Vagina (tissue), 2 donors: Measurements from ENCODE around the gene GIPC2. TPM values are rescaled to one million over a fixed set of nuclear protein-coding genes. Genes with fewer than 3 reads are reported as not detected.

Experiments used
- DNase-seq, 2 donors: peaks; one replicate each; pipeline ENCODE4 v3.0.0-alpha.2; 2017; ENCODE audit errors: extremely low spot score in 2 of 2
- H3K27ac ChIP-seq: fragments of 200-600 bp; sonication (generic); one replicate; pipeline ENCODE4 v1.5.1; 2019
- H3K27me3 ChIP-seq: fragments of 200-600 bp; sonication (generic); one replicate; pipeline ENCODE4 v1.5.1; 2019
- H3K36me3 ChIP-seq, 2 donors: fragments of 200-600 bp; sonication (generic); one replicate each; pipeline ENCODE4 v1.5.1; 2017 to 2019
- H3K4me1 ChIP-seq: fragments of 200-600 bp; sonication (generic); one replicate; pipeline ENCODE4 v1.5.1; 2019
- H3K4me3 ChIP-seq, 2 donors: fragments of 200-600 bp; sonication (generic); 1 replicate in 1 of 2; 2 replicates in 1 of 2; pipeline ENCODE4 v1.5.1; 2016 to 2019
- H3K9me3 ChIP-seq: fragments of 200-600 bp; sonication (generic); one replicate; pipeline ENCODE4 v1.5.1; 2019
- POLR2A ChIP-seq, 2 donors: fragments of 450-650 bp; IDR thresholded peaks; one replicate each; pipeline ENCODE4 v1.6.1; 2017; ENCODE audit warnings: antibody characterized with exemption in 2 of 2, mild to moderate bottlenecking in 2 of 2, moderate library complexity in 2 of 2
- POLR2AphosphoS5 ChIP-seq, 2 donors: sonication (generic); formaldehyde crosslinking; IDR thresholded peaks; one replicate each; pipeline ENCODE4 v1.9.0; 2017; ENCODE audit warnings: antibody characterized with exemption in 2 of 2, mild to moderate bottlenecking in 2 of 2, low read depth in 1 of 2; ENCODE audit not compliant: insufficient read depth in 1 of 2
- intact Hi-C: fragments of 100-400 bp; cut with DNase I; formaldehyde crosslinking; loops from one replicate; pipeline ENCODE4 v1.15.1; 2023
- total RNA-seq: library from RNA; depleted of rRNA; stranded (reverse); fragments of >200 nt; gene quantifications from one replicate; pipeline ENCODE4 v1.2.3, GENCODE V29; 2016
- TF ChIP-seq, protein P1 (sequence below), 3 experiments: fragments of 450-650 bp in 2 of 3; fragments of 200-600 bp in 1 of 3; sonication (generic) in 1 of 3; IDR thresholded peaks; one replicate each; pipeline ENCODE4 v1.5.1; 2017 to 2019; ENCODE audit warnings: antibody characterized with exemption in 3 of 3, mild to moderate bottlenecking in 2 of 3, moderate library complexity in 2 of 3

The GIPC2 gene
- total RNA-seq, 1 donor from 2014 or later = 2.7 TPM

DNA sequence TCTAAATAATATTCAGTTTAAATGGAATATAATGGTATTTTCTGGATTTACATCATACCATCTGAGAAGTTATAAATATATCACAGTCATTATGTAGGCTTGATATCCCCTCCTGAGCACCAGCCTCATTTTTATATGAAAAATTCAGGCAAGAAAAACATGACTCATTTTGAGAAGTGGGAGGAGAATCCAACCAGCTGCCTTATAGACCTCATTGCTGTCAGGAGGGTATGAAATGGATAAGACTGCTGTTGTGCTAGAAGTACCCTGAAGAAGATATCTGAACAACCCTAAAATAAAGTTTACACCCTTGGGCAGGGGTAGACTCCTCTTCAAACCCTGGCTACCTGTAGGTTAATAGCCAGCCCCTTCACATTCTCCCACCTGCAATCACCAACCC lies 8.8 kb downstream of the GIPC2 start:
- intact Hi-C loops = no loop called here
- H3K27me3 ChIP-seq = no peaks in the 10 kb centered on the region
- no peak overlapping the region for H3K27ac ChIP-seq
- no peak for DNase-seq
- no peaks in the 10 kb centered on the region for H3K9me3 ChIP-seq
- no peaks in the 10 kb centered on the region for H3K4me1 ChIP-seq
- TF ChIP-seq, protein P1, sequence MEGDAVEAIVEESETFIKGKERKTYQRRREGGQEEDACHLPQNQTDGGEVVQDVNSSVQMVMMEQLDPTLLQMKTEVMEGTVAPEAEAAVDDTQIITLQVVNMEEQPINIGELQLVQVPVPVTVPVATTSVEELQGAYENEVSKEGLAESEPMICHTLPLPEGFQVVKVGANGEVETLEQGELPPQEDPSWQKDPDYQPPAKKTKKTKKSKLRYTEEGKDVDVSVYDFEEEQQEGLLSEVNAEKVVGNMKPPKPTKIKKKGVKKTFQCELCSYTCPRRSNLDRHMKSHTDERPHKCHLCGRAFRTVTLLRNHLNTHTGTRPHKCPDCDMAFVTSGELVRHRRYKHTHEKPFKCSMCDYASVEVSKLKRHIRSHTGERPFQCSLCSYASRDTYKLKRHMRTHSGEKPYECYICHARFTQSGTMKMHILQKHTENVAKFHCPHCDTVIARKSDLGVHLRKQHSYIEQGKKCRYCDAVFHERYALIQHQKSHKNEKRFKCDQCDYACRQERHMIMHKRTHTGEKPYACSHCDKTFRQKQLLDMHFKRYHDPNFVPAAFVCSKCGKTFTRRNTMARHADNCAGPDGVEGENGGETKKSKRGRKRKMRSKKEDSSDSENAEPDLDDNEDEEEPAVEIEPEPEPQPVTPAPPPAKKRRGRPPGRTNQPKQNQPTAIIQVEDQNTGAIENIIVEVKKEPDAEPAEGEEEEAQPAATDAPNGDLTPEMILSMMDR (IDR thresholded peaks at IDR 0.05) = no peak
- TF ChIP-seq POLR2AphosphoS5 (IDR thresholded peaks at IDR 0.05; ENCODE audit: insufficient read depth in 1 of 2, low read depth in 1 of 2) (no peak), POLR2A (IDR thresholded peaks at IDR 0.05) (no peak)
- no peak overlapping the region for H3K4me3 ChIP-seq
- no peaks in the 10 kb centered on the region for H3K36me3 ChIP-seq

GRCh38 chr1:78054972-78055371 lies 9.2 kb downstream of the GIPC2 start:
- Histone ChIP-seq H3K27ac (no peak overlapping the region), H3K4me3 (no peak overlapping the region), H3K27me3 (no peaks in the 10 kb centered on the region), H3K9me3 (no peaks in the 10 kb centered on the region), H3K36me3 (no peaks in the 10 kb centered on the region), H3K4me1 (no peaks in the 10 kb centered on the region)
- TF ChIP-seq, protein P1 (IDR thresholded peaks at IDR 0.05) = no peak
- no peak for TF ChIP-seq POLR2A (IDR thresholded peaks at IDR 0.05)
- no peak for TF ChIP-seq POLR2AphosphoS5 (IDR thresholded peaks at IDR 0.05; ENCODE audit: insufficient read depth in 1 of 2, low read depth in 1 of 2)
- intact Hi-C loops = no loop called here
- DNase-seq = no peak

GRCh38 chr1:78055565-78056132 lies 9.9 kb downstream of the GIPC2 start:
- no peaks in the 10 kb centered on the region for H3K9me3 ChIP-seq
- DNase-seq = no peak
- TF ChIP-seq POLR2AphosphoS5 (IDR thresholded peaks at IDR 0.05; ENCODE audit: insufficient read depth in 1 of 2, low read depth in 1 of 2) (no peak), POLR2A (IDR thresholded peaks at IDR 0.05) (no peak)
- TF ChIP-seq, protein P1 (IDR thresholded peaks at IDR 0.05) = no peak
- H3K27ac ChIP-seq = no peak overlapping the region
- H3K27me3 ChIP-seq = no peaks in the 10 kb centered on the region
- H3K4me1 ChIP-seq = no peaks in the 10 kb centered on the region
- intact Hi-C loops = no loop called here
- no peak overlapping the region for H3K4me3 ChIP-seq
- no peaks in the 10 kb centered on the region for H3K36me3 ChIP-seq

DNA sequence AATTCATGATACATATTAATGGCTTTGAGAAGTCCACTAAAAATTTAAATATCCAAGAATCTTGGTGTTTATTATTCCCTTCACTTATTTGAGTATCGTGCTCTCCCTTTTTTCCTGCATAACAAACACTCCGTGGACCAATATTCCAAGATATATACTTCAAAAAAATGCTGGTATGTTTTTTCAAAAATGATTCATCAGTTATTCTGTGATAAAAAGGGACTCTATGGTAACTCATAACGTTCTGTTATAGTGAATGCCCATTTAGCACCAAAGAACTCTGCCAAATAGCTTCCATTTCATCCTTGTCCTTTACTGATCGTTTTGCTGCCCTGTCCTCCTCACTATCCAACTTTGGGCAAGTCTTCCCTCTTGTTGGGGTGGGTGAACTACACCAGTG lies 12.9 kb downstream of the GIPC2 start:
- Histone ChIP-seq H3K27ac (no peak overlapping the region), H3K9me3 (no peaks in the 10 kb centered on the region), H3K27me3 (no peaks in the 10 kb centered on the region), H3K4me3 (no peak overlapping the region), H3K4me1 (no peaks in the 10 kb centered on the region), H3K36me3 (no peaks in the 10 kb centered on the region)
- TF ChIP-seq POLR2AphosphoS5 (IDR thresholded peaks at IDR 0.05; ENCODE audit: insufficient read depth in 1 of 2, low read depth in 1 of 2) (no peak), POLR2A (IDR thresholded peaks at IDR 0.05) (no peak)
- TF ChIP-seq, protein P1 (IDR thresholded peaks at IDR 0.05) = no peak
- intact Hi-C loops = no loop called here
- no peak for DNase-seq

- Histone ChIP-seq H3K4me3 (no peak overlapping the region), H3K36me3 (no peaks in the 10 kb centered on the region), H3K27ac (no peak overlapping the region), H3K4me1 (no peaks in the 10 kb centered on the region), H3K9me3 (no peaks in the 10 kb centered on the region), H3K27me3 (no peaks in the 10 kb centered on the region)
- intact Hi-C loops = no loop called here
- TF ChIP-seq POLR2A (IDR thresholded peaks at IDR 0.05) = no peak
- TF ChIP-seq, protein P1 (IDR thresholded peaks at IDR 0.05) = no peak
- TF ChIP-seq POLR2AphosphoS5 (IDR thresholded peaks at IDR 0.05; ENCODE audit: insufficient read depth in 1 of 2, low read depth in 1 of 2) = no peak
- DNase-seq = no peak
Observed at GRCh38 chr1:78060857-78061563, 15.2 kb downstream of the GIPC2 start.
